ENCODE measurements around the gene EZR. TPM values are rescaled to one million over a fixed set of nuclear protein-coding genes. Genes with fewer than 3 reads are reported as not detected.
A peak's percentile ranks its signal among the peaks of the same experiment; 100 is the strongest.

The EZR gene
- total RNA-seq = 488 and 489 TPM in 2 replicates

- DNase-seq (peak; percentile 80), ATAC-seq (ENCODE audit: low read depth) (peak; percentile 66)
- H3K4me3 Mint-ChIP-seq = peak within 1 kb of the TSS; percentile 100
- ChIA-PET POLR2A (interaction anchor here (0.6 to 15.8 kb wide), 38 partner anchors 8 to 611 kb away, joined by 3 to 454 read pairs (median 6); partner anchors contain the start of genes RSPH3 and SYTL3), CTCF (interaction anchor here (0.7 to 1.5 kb wide), 6 partner anchors 27 to 154 kb away, joined by 3 to 7 read pairs (median 4); no protein-coding TSS in a partner anchor)
- peak within 1 kb of the TSS; percentile 95 for H3K27ac Mint-ChIP-seq
- H3K36me3 Mint-ChIP-seq (ENCODE audit: low read depth) = peaks cover 36% of the 10 kb centered on the region
- no peaks in the 10 kb centered on the region for H3K9me3 Mint-ChIP-seq
- no peak for TF ChIP-seq CTCF (IDR thresholded peaks at IDR 0.05)
- no peaks in the 10 kb centered on the region for H3K27me3 Mint-ChIP-seq
- peaks cover 51% of the 10 kb centered on the region for H3K4me1 Mint-ChIP-seq
- intact Hi-C loops (cut with micrococcal nuclease) = loop anchor here (1.0 to 5.0 kb wide), 8 partner anchors 8 to 288 kb away; no protein-coding TSS in a partner anchor
Measured at GRCh38 chr6:158819213-158819976, at the start of gene EZR. Gene EZR, minus strand, starts transcription at chr6:158819368. Its CDS starts 1,275 bp downstream, at chr6:158818093.

- intact Hi-C loops (cut with micrococcal nuclease) = loop anchor here (2.0 to 10.0 kb wide), 4 partner anchors 59 to 1103 kb away; no protein-coding TSS in a partner anchor
- no peaks in the 10 kb centered on the region for H3K27me3 Mint-ChIP-seq
- peaks cover 3% of the 10 kb centered on the region for H3K9me3 Mint-ChIP-seq
- CTCF ChIA-PET = interaction anchor here (1.0 to 3.1 kb wide), 6 partner anchors 14 to 164 kb away, joined by 3 to 12 read pairs (median 6); no protein-coding TSS in a partner anchor
- peak overlapping the region; percentile 83 for H3K4me3 Mint-ChIP-seq
- ATAC-seq (ENCODE audit: low read depth) (no peak), DNase-seq (no peak)
- H3K4me1 Mint-ChIP-seq = peaks cover 72% of the 10 kb centered on the region
- POLR2A ChIA-PET = interaction anchor here (0.8 to 11.2 kb wide), 15 partner anchors 10 to 152 kb away, joined by 3 to 454 read pairs (median 22); partner anchors contain the start of gene EZR
- H3K27ac Mint-ChIP-seq = peak overlapping the region; percentile 100
- no peak for TF ChIP-seq CTCF (IDR thresholded peaks at IDR 0.05)
- no peaks in the 10 kb centered on the region for H3K36me3 Mint-ChIP-seq (ENCODE audit: low read depth)
Measured at GRCh38 chr6:158868122-158868480, 48.9 kb upstream of the EZR start.

GRCh38 chr6:158867381-158868121, 48.4 kb upstream of the EZR start:
- peaks cover 3% of the 10 kb centered on the region for H3K9me3 Mint-ChIP-seq
- peaks cover 70% of the 10 kb centered on the region for H3K4me1 Mint-ChIP-seq
- no peaks in the 10 kb centered on the region for H3K27me3 Mint-ChIP-seq
- peak overlapping the region; percentile 83 for H3K4me3 Mint-ChIP-seq
- no peaks in the 10 kb centered on the region for H3K36me3 Mint-ChIP-seq (ENCODE audit: low read depth)
- intact Hi-C loops (cut with micrococcal nuclease) = loop anchor here (2.0 to 10.0 kb wide), 4 partner anchors 59 to 1103 kb away; no protein-coding TSS in a partner anchor
- CTCF ChIA-PET = interaction anchor here (1.0 to 3.1 kb wide), 5 partner anchors 13 to 163 kb away, joined by 3 to 12 read pairs (median 5); no protein-coding TSS in a partner anchor
- H3K27ac Mint-ChIP-seq = peak overlapping the region; percentile 100
- POLR2A ChIA-PET = interaction anchor here (0.5 to 11.2 kb wide), 19 partner anchors 9 to 227 kb away, joined by 3 to 454 read pairs (median 6); partner anchors contain the start of gene EZR
- no peak for DNase-seq
- TF ChIP-seq CTCF (IDR thresholded peaks at IDR 0.05) = no peak
- ATAC-seq (ENCODE audit: low read depth) = peak; percentile 3

- TF ChIP-seq CTCF (IDR thresholded peaks at IDR 0.05) = no peak
- no peak for ATAC-seq (ENCODE audit: low read depth)
- peak overlapping the region; percentile 100 for H3K27ac Mint-ChIP-seq
- H3K27me3 Mint-ChIP-seq = no peaks in the 10 kb centered on the region
- peaks cover 65% of the 10 kb centered on the region for H3K4me1 Mint-ChIP-seq
- no peak for DNase-seq
- intact Hi-C loops (cut with micrococcal nuclease) = loop anchor here (10.0 kb wide), 1 partner anchor 1101 kb away; no protein-coding TSS in a partner anchor
- ChIA-PET CTCF (interaction anchor here (1.3 to 1.5 kb wide), 2 partner anchors 11 to 54 kb away, joined by 4 to 11 read pairs; no protein-coding TSS in a partner anchor), POLR2A (interaction anchor here (0.8 to 11.2 kb wide), 11 partner anchors 8 to 173 kb away, joined by 3 to 454 read pairs (median 7); partner anchors contain the start of gene EZR)
- no peak overlapping the region for H3K4me3 Mint-ChIP-seq
- H3K36me3 Mint-ChIP-seq (ENCODE audit: low read depth) = no peaks in the 10 kb centered on the region
- peaks cover 3% of the 10 kb centered on the region for H3K9me3 Mint-ChIP-seq
Measured at GRCh38 chr6:158865769-158866168, 46.6 kb upstream of the EZR start.
